HL-60/S4 treated with phorbol 12-myristate 13-acetate at 8.2 ng/mL for 4 days and 3 days (cell line): ENCODE data around the gene FUT2.
"Not testable (repeated sequence)": the region's sequence is repeated elsewhere in the genome, so short reads cannot be mapped to it uniquely, and the experiment has no call there.

Experiments used
- in situ Hi-C: fragments of 300-500 bp; cut with MboI; formaldehyde crosslinking; loops from 2 replicates; pipeline ENCODE4 v1.15.0; 2022; ENCODE audit warnings: low sequenced_read_pairs

FUT2 gene

DNA sequence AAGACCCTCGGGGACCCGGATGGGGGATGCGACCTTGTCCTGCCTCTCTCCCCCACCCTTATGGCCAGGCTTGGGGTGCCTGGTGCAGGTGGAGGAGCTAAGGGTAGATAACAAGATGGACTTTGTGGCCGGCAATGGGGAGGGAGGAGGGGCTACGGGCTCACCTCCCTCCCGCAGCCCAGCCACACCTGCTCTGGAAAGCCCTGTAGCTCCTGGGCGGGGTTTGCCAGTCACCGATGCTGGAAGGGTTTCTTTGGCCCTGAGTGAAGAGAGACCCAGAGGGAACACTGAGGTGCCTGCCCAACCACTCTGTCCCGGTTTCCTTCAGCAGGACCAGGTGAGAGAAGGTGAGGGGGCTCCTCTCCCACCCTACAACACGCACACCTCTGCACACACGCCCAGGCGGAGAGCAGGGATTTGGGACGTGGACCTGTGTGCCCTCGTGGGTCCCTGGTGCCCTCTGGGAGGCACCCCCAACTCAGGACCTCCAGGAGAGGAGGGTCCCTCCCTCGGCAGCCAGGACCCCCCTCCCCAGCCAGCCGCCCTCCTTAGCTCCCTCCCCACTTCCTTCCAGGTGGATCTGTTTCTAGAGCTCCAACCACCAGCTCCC, at the start of gene FUT2:
FUT2 (plus strand) TSS at position 229 of the 610 bp plus-strand sequence. CDS start 6,986 bp downstream, outside the sequence.
- in situ Hi-C loops, result no loop called here

- in situ Hi-C loops, result no loop called here
Observed at GRCh38 chr19:48646001-48646721, 49.6 kb upstream of the FUT2 start, which contains the start of gene CA11. TSS of gene CA11 (minus strand) at chr19:48646187. CDS start at chr19:48645632, 555 bp downstream.

GRCh38 chr19:48646722-48647216, 49.0 kb upstream of the FUT2 start:
- in situ Hi-C loops, result no loop called here

GRCh38 chr19:48648134-48648533, 47.6 kb upstream of the FUT2 start:
- in situ Hi-C loops, result no loop called here

DNA sequence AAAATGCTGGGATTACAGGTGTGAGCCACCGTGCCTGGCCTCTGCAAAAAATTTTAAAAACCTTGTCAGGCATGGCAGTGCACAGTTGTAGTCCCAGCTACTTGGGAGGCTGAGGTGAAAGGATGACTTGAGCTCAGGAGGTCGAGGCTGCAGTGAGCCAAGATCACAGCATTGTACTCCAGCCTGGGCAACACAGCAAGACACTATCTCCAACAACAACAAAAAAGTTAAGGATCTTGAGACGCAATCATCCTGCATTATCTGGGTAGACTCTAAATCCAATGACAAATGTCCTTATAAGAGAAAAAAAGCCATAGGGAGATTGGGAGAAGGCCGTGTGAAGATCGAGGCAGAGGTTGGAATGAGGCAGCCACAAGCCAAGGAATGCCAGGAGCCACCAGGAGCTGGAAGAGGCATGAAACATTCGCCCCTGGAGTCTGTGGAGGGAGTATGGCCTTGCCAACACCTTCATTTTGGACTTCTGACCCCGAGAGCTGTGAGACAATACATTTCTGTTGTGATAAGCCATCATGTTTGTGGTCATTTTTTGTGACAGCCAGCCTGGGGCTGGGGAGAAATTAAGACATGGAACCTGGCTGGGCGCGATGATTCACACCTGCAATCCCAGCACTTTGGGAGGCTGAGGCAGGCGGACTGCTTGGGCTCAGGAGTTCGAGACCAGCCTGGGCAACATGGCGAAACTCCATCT, 44.6 kb upstream of the FUT2 start:
- in situ Hi-C loops, result no loop called here

DNA sequence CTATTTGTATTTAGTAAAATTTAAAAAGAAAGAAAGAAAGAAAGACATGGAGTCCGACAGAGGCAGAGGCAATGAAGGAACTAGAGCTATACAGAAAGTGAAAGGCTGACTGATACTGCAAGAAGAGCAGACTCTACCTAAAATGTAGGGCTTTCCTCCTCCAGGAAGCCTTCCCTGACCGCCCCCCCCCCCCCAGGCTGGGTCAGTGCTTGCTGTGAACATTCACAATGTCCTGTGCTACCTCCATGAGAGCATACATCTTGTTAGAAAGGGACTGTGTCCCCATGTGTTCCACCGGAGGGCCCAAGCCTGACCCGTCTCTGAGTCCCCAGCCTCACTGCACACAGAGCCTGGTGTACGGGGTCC, 44.1 kb upstream of the FUT2 start:
- in situ Hi-C loops, result no loop called here

- in situ Hi-C loops, result no loop called here
Observed at GRCh38 chr19:48654299-48655059, 41.3 kb upstream of the FUT2 start.

- in situ Hi-C loops, result no loop called here
Observed at GRCh38 chr19:48656840-48657474, 38.8 kb upstream of the FUT2 start.

- in situ Hi-C loops, result not testable (repeated sequence)
Observed at GRCh38 chr19:48657828-48658227, 37.9 kb upstream of the FUT2 start.

DNA sequence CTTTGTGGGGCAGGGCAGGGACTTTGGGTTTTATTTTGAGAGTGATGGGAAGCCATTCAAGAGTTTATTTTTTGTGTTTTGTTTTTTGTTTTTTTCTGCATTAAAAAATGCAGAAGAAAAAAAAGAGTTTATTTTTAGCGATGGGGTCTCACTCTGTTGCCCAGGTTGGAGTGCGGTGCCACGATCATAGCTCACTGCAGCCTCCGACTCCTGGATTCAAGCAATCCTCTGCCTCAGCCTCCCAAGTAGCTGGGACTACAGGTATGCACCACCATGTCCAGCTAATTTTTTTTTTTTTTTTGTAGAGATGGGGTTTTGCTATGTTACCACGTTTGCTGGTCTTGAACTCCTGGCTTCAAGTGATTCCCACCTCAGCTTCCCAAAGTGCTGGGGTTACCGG, 37.3 kb upstream of the FUT2 start:
- in situ Hi-C loops, result no loop called here

DNA sequence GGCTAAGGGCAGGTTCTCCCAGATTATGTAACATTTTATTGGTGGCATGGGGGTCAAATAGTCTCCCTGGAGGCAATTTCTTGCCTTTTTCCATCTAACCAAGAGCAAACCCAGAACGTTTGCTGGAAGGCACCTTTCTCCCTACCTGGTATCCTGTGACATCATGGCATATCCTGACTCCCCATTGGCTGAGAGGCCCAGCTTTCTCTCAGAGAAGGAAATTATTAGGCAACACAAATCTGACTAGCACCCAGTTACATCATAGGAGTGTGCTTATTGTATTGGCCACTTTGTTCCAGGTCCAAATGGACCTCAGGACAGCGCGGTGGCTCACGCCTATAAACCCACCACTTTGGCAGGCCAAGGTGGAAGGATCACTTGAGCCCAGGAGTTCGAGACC, 36.0 kb upstream of the FUT2 start:
- in situ Hi-C loops, result no loop called here

DNA sequence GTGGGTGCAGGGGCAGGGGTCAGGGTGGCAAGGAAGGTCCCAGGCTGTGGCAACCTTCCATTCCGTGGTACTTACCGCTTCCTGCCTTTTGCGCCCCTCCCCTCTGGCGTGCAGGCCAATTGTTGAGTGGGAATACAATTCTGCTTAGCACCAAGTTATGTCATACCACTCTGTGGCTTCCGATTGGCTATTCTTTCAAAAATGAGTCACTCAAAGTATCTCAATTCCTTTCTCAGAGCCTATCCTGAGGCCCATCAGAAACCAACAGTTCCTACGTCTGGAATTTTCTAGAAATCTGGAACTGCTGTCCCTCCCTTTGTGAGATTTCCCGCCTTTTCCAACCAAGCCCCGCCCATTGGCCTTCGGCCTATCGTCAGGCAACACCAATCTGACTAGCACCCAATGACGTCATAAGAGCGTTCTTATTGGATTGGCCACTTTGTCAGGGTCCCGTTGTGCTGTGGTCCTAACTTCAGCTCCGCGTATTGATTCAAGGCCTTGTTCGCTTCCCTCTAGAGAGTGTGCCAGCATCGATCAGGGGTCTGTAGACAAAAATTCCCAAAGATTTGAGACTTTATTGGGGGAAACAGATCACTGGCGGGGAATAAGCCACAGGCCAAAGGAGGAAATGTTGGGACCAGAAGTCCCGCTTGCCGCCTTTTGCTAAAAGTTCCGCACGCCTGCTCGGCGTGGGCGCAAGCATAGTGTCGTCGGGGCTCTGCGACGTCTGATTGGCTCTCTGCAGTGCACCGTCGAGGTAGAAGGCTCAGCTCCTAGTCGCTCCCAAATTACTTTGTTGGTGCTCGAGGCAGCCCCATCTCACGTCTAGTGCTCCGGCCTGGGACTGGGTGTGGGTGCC, 34.7 kb upstream of the FUT2 start:
- in situ Hi-C loops, result no loop called here

- in situ Hi-C loops, result no loop called here
Observed at GRCh38 chr19:48661711-48662090, 34.1 kb upstream of the FUT2 start.

GRCh38 chr19:48663667-48664066, 32.1 kb upstream of the FUT2 start:
- in situ Hi-C loops, result no loop called here

GRCh38 chr19:48664476-48664875, 31.3 kb upstream of the FUT2 start:
- in situ Hi-C loops, result no loop called here

DNA sequence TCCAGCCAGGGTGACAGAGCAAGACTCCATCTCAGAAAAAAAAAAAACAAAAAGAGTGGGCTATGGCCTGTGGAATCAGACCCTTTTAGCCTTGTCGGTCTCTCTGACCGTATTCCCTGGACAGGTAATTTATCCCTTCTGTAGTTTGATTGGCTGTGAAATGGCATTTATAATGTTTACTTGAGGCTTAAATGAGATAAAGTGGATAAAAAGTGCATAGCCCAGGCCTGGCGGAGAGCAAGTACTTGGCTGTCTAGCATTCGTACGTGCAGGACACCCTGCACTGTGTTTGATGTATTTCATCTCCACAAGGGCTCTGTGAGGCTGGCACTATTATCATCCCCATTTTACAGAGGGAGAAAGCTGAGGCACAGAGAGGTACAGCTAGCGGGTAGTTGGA, 30.0 kb upstream of the FUT2 start:
- in situ Hi-C loops, result no loop called here

DNA sequence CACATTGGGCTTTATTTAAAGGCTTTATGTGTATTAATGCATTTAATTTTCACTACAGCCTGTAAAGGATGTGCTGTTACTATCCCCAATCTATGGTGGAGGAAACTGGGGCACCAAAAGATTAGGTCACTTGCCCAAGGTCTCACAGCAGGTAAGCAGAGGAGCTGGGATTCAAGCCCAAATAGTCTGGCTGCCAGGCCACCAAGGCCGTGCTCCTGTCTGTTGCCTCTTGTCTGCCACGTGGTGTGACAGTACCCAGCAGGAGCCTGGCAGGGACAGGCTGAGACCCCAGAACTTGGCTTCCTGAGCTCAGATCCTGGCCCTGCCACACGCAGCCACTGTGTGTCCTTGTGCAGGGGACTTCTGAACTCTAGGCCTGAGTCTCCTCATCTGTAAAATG, 27.4 kb upstream of the FUT2 start:
- in situ Hi-C loops, result no loop called here

DNA sequence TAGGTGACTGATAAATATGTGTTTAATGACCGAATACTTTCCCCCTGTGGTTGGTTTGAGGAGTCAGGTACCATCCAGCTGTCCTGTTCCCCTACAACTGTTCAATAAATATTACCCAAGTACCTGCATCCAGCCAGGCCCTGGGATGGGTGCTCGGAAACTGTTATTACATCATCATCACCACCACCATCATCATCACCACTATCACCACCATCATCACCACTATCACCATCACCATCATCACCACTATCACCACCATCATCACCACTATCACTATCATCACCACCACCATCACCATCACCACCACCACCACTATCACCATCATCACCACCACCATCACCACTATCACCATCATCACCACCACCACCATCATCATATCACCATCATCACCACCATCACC, 27.0 kb upstream of the FUT2 start:
- in situ Hi-C loops, result no loop called here

- in situ Hi-C loops, result no loop called here
Observed at GRCh38 chr19:48669903-48670668, 25.7 kb upstream of the FUT2 start.
